Activated T-helper 9 cell treated with anti-CD3 and anti-CD28 coated beads, Interleukin-2, amount 50 U/mL, for 16 hours (primary cell): Measurements from ENCODE around the gene SYNDIG1L.
"Not testable (repeated sequence)": the region's sequence is repeated elsewhere in the genome, so short reads cannot be mapped to it uniquely, and the experiment has no call there.

Experiments used
- DNase-seq: peaks from one replicate; pipeline ENCODE4 v3.0.0-alpha.2; 2020; ENCODE audit warnings: low read depth

The SYNDIG1L gene

DNA sequence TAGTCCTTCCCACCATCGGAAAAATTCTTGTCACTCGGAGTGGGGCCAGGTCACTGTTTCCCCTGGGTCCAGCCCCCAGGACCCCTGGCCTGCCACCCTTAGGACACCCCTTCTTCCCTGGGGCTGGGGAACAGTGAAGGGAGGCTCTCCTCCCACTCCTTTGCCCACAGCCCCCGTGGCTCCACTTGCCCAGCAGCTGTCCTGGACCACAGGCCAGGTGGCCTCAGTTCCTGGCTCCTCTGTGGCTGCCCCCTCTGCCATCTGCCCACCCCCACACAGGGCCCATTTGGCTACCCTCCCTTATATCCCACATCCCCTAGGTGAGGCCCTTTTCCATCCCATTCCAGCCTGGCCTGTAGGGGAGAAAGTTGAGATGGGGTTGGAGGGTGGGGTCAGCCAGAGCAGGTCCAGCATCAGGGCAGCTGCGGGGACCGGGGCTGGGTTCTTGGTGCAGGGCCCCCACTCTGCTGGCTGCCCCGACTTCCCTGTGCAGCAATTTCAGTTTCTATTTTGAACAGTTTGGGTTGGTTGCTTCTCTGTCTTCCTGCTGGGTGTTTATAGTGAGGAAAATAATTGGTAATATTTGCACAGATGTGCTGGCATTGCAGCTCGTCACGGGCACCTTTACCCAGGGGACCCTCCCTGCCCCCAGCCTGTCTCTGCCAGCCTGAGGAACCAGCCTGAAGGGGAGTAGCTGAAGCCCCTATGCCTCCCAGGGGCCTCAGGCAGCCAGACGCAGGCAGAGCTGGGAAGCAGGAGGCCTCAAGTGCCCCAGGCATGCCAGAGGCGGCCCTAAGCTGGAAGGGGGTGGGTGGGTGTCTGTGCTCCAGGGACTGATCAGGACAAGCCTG, 23.4 kb downstream of the SYNDIG1L start:
- no peak for DNase-seq

DNA sequence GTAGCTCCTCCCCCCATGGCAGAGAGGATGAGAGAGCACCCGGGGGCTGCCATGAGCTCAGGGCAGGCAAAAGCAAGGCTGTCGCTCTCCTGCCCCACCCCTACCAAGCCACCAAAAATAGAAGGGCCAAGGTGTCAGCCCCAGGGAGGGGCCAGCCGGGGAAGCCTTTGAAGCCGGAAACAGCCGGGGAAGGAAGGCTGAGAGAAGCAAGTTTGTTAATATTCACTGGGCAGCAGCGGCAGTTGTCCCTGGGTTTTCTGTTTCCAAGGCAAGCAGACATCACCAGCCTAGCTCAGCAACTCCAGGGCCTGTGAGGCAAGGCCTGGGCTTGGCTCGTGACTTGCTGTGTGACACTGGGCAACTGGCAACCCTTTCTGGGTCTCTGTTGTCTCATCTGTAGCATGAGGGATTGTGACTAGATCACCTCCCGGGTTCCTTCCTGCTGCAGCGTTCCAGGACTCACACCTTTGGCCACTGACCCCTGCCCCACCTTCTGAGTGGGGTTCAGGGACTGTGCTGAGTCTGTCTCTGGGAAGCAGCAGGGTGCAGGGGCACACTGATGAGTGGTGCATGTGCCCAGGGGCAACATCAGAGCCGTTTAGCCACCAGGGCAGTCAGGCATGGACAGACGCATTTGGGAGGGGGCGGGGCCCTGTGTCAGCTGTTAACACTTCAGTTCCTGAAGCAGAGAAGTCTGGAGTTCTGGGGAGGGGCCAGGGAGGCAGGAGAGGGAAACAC, 24.3 kb downstream of the SYNDIG1L start:
- peak; percentile 16 for DNase-seq

DNA sequence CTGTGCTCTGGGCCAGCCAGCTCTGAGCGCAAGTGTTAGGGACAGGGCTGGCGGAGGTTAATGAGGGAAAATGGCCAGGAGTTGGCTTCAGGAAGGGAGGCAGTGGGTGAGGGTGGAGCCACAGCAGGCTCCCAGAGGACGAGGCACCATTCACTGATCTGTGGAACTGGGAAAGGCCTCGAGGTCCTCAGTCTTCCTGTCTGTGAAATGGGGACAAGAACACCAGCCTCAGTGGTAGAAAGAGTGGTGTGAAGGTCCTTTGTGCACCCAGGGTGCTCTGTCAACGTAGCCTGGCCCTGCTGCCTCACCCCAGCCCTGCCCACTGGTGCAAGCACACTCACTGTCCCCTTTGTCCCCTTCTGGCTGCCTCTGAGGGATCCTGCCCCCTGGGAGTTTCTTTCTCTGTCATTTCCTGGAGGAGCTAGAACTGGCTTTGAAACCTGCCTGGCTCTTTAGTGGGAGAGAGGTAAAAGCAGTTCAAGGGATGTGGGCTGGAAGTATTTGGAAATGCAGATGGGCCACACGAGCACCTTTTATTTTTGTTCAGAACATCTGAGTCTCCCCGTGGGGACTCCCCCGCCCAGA, 25.0 kb downstream of the SYNDIG1L start:
- DNase-seq, result no peak

DNA sequence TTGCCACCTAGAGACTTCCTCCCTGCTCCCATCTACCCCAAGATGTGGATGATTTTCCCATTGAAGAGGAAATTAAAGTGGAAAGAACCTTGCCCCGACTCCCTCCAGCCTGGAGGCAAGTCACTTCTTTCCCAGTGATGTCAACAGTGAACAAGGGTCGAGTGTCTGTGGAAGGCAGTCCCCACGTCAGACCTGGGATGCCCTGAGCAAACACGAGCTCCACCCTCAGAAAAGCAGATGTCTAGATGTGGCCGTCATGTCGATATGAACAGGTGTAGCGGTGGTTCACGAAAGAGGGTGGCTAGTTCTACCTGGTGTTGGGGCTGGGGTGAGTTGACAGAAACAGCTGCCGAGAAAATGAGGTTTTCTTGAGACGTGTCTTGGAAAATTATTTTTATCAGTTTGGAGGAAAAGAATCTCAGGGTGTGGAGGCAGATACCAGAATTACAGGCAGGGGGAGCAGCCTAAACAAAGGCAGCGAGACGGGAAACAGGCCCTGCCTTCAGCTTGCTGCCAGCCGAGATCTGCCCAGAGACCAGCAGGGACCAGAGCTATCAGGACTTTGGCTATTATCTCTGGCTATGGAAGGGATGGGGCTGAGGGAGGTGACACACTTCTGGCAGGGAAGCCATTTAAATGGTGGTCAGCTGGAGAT, 25.9 kb downstream of the SYNDIG1L start:
- no peak for DNase-seq

DNA sequence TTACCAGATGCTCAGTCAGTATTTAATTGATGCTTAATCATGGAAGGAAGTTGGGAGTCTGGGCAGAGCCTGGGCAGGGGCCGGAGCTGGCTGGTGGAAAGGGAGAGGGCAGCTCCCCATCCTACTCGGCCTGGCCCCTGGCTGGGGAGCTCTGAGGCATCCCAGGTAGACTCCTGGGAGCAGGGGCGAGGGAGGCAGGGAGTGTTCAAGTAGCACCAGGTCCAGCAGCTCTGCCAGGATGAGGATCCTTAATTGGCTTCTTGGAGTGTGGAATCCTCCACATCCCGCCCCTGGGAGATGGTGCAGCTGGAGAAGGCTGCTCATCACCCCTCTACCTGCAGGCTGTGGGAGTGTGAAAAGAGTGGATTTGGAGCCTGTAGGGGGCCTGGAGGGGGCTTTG, 30.9 kb downstream of the SYNDIG1L start:
- no peak for DNase-seq

DNA sequence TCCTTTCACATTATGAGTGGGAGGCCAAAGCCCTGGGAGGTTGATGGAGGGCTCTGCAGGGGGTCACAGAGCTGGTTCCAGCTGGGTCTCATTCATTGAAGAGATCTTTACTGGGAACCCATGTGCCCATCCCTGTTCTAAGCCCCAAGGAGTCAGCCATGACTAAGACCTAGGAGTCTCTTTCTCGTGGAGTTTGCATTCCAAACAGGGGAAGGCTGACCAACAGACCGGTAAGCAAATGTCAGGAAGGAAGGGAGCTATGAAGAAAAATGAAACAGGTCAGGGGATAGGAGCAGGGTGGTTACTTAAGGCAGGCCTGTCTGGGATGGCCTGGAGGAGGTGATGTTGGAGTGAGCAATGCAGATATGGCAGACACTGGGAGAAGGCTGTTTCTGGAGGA, 31.5 kb downstream of the SYNDIG1L start:
- DNase-seq, result no peak

DNA sequence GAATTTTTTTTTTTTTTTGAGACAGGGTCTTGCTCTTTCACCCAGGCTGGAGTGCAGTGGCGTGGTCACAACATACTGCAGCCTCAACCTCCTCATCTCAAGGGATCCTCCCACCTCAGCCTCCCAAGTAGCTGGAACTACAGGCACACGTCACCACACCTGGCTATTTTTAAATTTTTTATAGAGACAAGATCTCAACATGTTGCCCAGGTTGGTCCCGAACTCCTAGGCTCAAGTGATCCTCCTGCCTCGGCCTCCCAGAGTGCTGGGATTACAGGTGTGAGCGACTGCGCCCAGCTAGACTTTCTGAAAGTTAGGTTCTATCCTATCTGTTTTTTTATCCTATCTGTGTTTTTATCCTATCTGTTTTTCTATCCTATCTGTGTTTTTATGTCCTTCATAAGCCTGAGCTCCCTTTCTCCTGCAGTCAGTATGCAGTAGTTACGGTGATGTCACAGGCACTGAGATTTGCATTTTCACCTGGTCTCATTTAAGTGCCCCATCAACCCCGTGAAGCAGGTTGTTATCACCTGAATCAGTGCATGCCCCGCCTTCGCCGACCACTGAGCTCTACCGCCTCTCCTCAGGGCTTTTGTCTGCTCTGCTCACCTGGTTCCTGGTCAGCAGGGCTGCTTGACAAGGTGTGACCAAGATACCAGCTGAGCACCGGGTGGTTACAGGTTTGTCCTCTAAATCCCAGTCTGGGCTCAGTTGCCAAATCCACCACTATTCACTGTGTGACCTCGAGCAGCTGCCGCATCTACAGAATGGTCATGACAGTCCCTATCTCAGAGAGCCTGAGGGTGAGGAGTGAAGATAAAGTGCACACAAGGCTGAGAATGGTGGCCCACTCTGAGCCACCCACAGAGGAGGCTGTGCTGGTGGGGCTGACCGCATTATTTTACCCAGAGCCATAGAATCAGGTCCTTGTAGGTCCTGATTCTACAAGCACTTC, 33.1 kb downstream of the SYNDIG1L start:
- no peak for DNase-seq

DNA sequence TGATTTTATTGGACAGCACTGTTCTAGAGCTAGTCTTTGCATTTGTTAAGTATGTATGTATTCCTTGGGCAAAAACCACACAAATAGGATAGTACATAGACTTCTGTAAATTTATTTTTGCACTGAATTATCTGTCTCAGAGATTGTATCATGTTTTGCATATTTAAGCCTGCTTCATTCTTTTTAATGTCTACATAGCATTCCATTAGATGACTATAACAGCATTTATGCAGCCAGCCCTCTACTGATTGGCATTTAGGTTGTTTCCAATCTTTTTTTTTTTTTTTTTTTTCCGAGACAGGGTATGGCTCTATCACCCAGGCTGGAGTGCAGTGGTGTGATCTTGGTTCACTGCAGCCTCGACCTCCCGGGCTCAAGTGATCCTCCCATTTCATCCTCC, 34.5 kb downstream of the SYNDIG1L start:
- DNase-seq, result no peak

DNA sequence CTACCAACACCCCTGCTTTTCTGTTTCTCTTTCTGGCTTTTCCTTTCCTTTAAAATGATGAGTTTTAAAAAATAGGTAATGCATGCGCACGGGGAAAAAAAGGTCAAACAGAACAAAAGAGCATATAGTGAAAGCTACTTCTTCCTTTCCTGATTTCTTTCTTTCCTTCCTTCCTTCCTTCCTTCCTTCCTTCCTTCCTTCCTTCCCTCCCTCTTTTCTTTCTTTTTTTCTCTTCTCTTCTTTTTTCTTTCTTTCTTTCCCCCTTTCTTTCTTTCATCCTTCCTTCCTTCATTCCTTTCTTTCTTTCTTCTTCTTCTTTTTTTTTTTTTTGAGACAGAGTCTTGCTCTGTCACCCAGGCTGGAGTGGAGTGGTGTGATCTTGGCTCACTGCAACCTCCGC, 35.5 kb downstream of the SYNDIG1L start:
- not testable (repeated sequence) for DNase-seq

DNA sequence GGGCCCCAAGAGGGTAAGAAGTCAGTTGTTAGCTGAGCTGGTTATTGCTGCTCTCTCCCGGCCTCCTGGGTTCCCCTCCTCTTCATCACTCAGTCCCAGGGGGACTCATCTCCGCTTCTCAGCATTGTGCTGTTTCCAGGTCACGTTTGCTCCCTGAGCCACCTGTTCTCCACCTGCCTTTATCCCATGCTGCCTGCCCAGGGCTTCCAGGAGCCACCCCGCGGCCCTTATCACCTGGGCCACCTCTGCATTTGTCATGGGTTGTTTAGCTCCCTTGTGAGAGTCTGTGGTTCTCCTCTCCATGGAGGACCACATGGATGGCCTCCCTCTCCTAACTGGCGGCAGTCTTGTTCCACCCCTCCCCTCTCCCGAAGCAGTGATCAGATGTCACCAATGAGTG, 36.0 kb downstream of the SYNDIG1L start:
- DNase-seq, result no peak

DNA sequence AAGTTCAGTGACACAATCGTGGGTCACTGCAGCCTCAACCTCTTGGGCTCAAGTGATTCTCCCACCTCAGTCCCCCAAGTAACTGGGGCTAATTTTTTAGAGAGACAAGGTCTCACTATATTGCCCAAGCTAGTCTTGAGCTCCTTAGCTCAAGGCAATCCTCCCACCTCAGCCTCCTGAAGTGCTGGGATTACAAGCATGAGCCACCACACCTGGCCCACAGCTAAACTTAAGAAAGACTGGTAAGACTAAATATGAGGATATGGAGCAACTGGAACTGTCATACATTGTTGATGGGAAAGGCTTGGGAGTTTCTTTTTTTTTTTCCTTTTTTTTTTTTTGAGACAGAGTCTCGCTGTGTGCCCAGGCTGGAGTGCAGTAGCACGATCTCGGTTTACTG, 43.8 kb downstream of the SYNDIG1L start:
- DNase-seq, result no peak

DNA sequence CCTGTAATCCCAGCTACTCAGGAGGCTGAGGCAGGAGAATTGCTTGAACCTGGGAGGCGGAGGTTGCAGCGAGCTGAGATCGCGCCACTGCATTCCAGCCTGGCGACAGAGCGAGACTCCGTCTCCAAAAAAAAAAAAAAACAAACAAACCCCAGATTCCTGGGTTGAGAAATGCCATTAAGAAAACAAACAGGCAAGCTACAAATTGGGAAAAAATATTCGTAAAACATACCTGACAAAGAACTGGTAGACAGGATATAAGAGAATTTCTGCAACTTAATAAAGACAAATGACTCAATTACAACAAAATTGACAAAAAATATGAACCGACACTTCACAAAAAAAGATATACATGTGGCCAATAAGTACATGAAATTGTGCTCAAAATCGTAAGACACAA, 44.4 kb downstream of the SYNDIG1L start:
- not testable (repeated sequence) for DNase-seq

DNA sequence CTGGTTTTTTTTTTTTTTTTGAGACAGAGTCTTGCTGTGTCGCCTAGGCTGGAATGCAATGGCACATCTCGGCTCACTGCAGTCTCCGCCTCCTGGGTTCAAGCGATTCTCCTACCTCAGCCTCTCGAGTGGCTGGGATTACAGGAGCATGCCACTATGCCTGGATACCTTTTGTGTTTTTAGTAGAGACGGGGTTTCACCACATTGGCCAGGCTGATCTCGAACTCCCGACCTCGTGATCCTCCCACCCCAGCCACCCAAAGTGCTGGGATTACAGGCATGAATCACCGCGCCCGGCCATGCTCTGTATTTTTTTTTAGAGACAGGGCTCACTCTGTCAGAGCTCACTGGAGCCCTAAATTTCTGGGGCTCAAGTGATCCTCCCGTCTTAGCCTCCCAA, 45.2 kb downstream of the SYNDIG1L start:
- no peak for DNase-seq

DNA sequence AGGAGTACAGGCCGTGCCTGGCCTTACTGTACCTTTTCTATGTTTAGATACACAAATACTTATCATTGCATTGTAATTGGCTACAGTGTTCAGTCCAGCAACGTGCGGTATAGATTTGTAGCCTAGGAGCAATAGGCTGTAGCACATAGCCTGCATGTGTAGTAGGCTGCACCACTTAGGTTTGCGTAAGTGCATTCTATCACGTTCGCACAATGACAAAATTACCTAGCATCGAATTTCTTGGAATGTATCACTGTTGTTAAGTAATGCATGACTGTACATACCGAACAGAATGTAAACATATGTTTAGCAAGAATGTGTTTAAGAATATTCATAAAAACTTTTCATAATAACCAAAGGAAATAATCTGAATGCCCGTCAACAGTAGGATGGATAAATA, 45.8 kb downstream of the SYNDIG1L start:
- no peak for DNase-seq

DNA sequence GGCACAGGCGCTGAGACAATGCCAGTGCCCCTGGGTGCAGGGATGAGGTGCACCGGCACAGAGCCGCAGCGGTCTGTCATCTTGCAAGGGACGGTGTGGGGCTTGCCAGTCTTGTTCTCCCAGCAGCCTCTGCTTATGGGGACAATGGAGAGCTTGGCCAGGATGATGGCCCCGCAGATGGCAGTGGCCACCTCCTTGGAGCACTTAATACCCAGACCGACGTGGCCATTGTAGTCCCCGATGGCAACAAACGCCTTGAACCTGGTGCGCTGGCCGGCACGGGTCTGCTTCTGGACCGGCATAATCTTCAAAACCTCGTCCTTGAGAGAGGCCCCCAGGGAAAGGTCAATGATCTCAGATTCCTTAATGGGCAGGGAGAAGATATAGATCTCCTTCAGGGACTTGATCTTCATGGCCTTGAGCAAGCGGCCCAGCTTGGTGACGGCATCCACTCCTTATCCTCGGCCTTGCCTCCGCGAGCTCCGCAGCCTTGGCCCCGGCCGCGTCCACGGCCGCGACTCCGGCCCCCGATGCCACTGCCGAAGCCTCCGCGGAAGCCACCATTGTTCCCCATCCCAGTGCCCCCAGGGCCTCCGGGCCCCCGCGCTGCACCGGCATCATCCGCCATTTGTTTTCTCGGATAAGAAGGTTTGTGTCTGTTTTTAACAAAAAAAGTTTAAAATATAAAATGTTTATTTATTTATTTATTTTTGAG, 47.9 kb downstream of the SYNDIG1L start:
- DNase-seq, result no peak

DNA sequence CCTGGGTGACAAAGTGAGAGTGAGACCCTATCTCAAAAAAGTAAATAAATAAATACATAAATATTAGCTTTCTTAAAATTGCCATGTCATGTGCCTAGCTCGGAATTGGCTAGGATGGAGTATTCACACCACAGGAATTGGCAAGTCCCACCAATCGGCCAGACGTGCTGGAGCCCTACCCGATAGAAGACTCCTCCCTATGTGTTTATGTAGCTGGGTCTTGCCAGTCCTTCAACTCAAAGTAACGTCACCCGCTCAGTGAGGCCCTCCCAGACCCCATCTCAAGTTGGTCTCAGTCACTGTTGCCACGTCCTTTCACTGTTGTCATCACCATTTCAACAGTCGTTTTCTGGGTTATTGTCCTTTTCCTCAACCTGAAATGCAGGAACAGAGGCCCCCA, 57.6 kb downstream of the SYNDIG1L start:
- DNase-seq, result no peak

DNA sequence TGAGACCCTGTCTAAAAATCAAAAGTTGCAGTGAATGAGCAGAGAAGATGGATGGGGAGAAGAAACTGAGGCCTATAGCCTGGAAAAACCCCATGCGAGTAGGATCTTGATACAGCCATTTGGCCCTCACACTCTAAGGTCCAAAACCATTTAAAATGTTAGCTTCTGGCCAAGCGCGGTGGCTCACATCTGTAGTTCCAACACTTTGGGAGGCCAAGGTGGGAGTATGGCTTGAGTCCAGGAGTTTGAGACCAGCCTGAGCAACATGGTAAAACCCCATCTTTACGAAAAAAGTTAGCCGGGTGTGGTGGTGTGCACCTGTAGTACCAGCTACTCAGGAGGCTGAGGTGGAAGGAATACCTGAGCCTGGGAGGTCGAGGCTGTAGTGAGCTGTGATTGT, 58.0 kb downstream of the SYNDIG1L start:
- DNase-seq, result no peak

DNA sequence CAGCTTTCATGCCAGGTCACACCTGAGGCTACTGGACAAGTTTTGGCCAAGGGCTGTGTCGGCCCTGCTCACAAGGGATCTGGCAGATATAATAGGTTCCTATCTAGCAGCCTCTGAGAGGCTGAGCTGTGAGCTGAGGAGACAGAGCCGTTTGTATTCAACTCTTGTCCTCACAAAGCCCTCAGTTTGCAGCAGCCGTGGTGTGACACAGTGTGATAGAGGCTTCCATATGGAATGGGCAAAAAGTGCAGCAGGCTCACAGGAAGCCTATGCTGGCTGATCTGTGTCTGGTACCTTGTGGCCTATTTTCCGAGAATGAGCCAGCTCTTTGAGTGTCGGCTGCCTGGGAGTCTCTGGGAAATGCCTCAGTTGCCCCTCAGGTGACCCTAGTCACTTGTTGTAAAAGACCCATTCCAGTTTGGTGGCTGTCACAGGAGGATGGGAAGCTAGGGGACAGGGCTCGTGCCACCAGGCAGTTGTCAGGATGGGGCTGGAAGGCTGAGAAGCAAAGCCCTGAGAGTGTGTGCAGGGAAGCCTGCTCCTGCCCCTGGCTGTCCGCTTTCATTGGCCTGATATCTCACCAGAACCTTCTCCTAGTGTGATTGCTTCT, 61.6 kb downstream of the SYNDIG1L start:
- DNase-seq, result no peak

DNA sequence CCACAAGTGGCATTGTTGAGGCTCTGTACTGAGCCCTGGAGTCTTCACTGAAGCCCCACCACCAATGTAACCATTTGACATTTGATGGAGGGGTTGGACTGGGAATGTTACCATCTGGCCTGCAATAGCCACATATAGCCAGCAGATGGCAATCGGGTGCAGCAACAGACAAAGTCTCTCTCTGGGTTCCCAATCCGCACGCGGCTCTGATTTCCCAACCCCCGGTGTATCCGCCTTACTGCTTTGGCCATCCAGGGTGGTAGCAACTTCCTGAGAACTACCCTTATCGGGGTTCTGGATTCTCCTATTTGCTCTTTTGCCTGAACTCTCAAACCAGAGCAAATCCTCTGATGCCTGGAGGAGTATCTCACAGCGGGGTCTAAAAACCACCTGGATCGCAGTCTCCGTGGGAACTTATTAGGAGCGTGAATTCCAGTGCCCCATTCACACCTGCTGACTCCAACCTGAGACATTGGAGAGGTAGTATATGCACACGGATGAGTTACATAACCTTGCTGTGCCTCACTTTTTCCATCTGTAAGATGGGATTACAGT, 63.6 kb downstream of the SYNDIG1L start:
- peak; percentile 33 for DNase-seq

DNA sequence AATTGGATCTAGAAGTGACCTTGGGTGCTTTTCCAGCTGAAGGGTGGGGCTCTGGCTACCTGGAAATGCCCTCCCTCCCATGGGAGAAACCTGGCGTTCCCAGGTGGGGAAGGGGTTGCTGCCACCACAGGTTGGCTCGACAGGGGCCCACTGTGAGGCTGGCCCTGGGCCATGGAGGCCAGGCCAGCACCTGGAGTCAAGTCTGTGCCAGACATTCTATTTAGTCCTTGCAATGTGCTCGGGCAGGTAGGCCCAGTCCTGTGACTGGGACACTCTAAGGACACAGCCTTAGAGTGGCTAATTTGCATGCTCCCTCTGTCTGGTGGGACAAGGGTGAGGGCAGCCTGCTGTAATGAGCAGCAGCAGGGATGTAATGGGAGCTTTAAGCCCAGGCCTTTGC, 65.8 kb downstream of the SYNDIG1L start:
- no peak for DNase-seq
